ENCODE measurements around the gene GJB1. TPM values are rescaled to one million over a fixed set of nuclear protein-coding genes. Genes with fewer than 3 reads are reported as not detected.

The GJB1 gene
- total RNA-seq, 1 experiment from 2014 or later, result not detected

DNA sequence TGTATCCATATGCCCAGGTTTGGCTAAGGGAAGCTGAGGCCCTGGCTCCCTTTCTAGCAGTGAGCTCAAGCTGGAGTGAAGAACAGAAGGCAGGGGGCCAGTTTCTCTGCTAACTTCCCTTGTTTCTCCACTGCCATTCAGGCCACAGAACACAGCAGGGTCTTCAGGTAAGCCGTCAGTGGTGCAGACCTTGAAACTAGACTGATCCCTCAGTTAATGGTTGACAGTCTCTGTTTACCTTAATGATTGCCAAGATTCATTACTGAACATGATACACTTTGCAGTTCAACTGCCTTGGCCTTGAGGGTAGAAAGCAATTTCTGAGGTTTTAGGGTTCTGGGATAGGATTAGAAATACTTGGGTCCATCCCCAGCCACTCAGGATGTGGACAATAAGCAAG, 8.9 kb upstream of the GJB1 start:
- H3K27me3 ChIP-seq (replicated peaks; ENCODE audit: insufficient read depth, low read depth, low read length, poor library complexity), result no peaks in the 10 kb centered on the region
- H3K4me1 ChIP-seq (ENCODE audit: insufficient read depth, low read length, poor library complexity, severe bottlenecking), result no peaks in the 10 kb centered on the region
- no peak overlapping the region for H3K27ac ChIP-seq (ENCODE audit: low read depth, low read length, poor library complexity, severe bottlenecking)
- no TSS peak for BruUV-seq (replicated peaks)
- DNase-seq (ENCODE audit: low spot score), result no peak
- no peaks in the 10 kb centered on the region for H3K36me3 ChIP-seq (ENCODE audit: insufficient read depth, low read length, poor library complexity, severe bottlenecking)
- ChIA-PET POLR2A (ENCODE audit: low non-redundant PET) (no interaction called here), CTCF (no interaction called here)
- H3K9me3 ChIP-seq (ENCODE audit: low read depth, low read length, poor library complexity, severe bottlenecking), result no peaks in the 10 kb centered on the region
- intact Hi-C loops (cut with micrococcal nuclease; ENCODE audit: unreplicated experiment), result no loop called here
- H3K4me3 ChIP-seq (ENCODE audit: low read depth, low read length, poor library complexity, severe bottlenecking), result no peak overlapping the region
- TF ChIP-seq EZH2 (IDR thresholded peaks at IDR 0.05; ENCODE audit: borderline replicate concordance, low read depth, low read length, poor library complexity, severe bottlenecking) (no peak), CTCF (conservative IDR thresholded peaks at IDR 0.05; ENCODE audit: low read depth, low read length) (no peak)

DNA sequence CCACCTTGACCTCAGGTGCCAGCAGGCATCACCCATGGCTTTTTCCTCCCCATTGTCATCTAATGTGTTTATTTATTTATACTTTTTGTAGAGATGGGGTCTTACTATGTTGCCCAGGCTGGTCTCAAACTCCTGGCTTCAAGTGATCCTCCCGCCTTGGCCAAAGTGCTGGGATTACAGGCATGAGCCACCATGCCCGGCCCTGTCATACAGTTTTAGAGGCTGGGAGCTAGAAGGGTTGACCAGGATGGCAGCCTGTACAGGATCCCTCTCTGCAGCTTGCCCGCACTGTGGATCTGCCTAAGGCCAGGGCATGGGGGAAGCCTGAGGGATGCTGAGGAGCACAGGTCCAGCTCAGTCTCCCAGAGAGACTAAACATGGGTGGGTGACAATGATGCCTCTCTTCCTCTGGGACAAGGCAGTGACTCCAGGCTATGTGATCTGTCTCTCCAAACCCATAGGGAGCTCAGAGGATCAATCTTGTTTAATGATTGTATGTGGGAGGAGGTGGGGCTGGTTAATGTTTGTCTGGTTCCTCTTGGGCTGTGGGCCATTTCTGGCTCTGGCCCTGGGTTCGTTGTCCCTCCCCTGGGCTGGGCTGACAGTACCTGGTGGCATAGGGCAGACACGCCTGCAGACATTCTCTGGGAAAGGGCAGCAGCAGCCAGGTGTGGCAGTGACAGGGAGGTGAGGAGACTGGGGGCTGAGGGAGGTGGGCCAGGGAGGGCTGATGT, 8.3 kb upstream of the GJB1 start:
- TF ChIP-seq EZH2 (IDR thresholded peaks at IDR 0.05; ENCODE audit: borderline replicate concordance, low read depth, low read length, poor library complexity, severe bottlenecking), result no peak
- TF ChIP-seq CTCF (conservative IDR thresholded peaks at IDR 0.05; ENCODE audit: low read depth, low read length), result no peak
- no TSS peak for BruUV-seq (replicated peaks)
- Histone ChIP-seq H3K27me3 (replicated peaks; ENCODE audit: insufficient read depth, low read depth, low read length, poor library complexity) (no peaks in the 10 kb centered on the region), H3K27ac (ENCODE audit: low read depth, low read length, poor library complexity, severe bottlenecking) (no peak overlapping the region), H3K36me3 (ENCODE audit: insufficient read depth, low read length, poor library complexity, severe bottlenecking) (no peaks in the 10 kb centered on the region), H3K9me3 (ENCODE audit: low read depth, low read length, poor library complexity, severe bottlenecking) (no peaks in the 10 kb centered on the region), H3K4me3 (ENCODE audit: low read depth, low read length, poor library complexity, severe bottlenecking) (no peak overlapping the region), H3K4me1 (ENCODE audit: insufficient read depth, low read length, poor library complexity, severe bottlenecking) (no peaks in the 10 kb centered on the region)
- ChIA-PET CTCF (interaction anchor here (0.6 kb wide), 1 partner anchor 12 kb away, joined by 5 read pairs; no protein-coding TSS in a partner anchor), POLR2A (ENCODE audit: low non-redundant PET) (no interaction called here)
- intact Hi-C loops (cut with micrococcal nuclease; ENCODE audit: unreplicated experiment), result no loop called here
- no peak for DNase-seq (ENCODE audit: low spot score)

DNA sequence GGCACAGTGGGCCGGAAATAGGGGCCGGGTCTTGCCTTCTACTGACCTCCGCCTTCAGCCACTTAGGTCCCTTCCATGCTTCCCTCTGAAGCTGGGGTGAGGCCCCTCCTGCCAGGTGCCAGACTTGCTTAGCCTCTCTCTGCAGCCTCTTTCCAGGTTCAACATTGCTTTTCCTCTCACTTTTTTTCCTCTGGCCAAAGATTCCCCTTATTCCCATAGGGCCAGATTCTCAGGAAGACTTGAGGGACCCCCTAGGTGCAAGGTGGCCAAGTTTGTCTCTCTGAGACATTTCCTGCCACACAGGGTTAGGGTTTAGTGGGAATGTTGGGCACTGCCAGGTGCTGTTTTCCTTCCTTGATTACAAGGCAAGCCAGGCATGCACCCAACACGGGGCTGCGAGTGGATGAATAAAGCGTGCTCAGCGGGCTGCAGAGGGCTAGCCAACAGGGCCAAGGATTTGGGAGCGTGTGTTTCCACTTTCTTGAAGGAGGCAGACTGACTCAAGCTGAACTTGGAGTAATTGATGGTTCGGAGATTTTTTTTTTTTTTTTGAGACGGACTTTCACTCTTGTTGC, 7.6 kb upstream of the GJB1 start:
- TF ChIP-seq EZH2 (IDR thresholded peaks at IDR 0.05; ENCODE audit: borderline replicate concordance, low read depth, low read length, poor library complexity, severe bottlenecking) (no peak), CTCF (conservative IDR thresholded peaks at IDR 0.05; ENCODE audit: low read depth, low read length) (no peak)
- Histone ChIP-seq H3K36me3 (ENCODE audit: insufficient read depth, low read length, poor library complexity, severe bottlenecking) (no peaks in the 10 kb centered on the region), H3K9me3 (ENCODE audit: low read depth, low read length, poor library complexity, severe bottlenecking) (no peaks in the 10 kb centered on the region), H3K27ac (ENCODE audit: low read depth, low read length, poor library complexity, severe bottlenecking) (no peak overlapping the region), H3K27me3 (replicated peaks; ENCODE audit: insufficient read depth, low read depth, low read length, poor library complexity) (no peaks in the 10 kb centered on the region), H3K4me3 (ENCODE audit: low read depth, low read length, poor library complexity, severe bottlenecking) (no peak overlapping the region), H3K4me1 (ENCODE audit: insufficient read depth, low read length, poor library complexity, severe bottlenecking) (no peaks in the 10 kb centered on the region)
- ChIA-PET CTCF (interaction anchor here (0.6 kb wide), 1 partner anchor 11 kb away, joined by 5 read pairs; no protein-coding TSS in a partner anchor), POLR2A (ENCODE audit: low non-redundant PET) (no interaction called here)
- no peak for DNase-seq (ENCODE audit: low spot score)
- intact Hi-C loops (cut with micrococcal nuclease; ENCODE audit: unreplicated experiment), result no loop called here
- no TSS peak for BruUV-seq (replicated peaks)

All from A673 (cell line).